ENCODE data around the gene EMX2.

DNA sequence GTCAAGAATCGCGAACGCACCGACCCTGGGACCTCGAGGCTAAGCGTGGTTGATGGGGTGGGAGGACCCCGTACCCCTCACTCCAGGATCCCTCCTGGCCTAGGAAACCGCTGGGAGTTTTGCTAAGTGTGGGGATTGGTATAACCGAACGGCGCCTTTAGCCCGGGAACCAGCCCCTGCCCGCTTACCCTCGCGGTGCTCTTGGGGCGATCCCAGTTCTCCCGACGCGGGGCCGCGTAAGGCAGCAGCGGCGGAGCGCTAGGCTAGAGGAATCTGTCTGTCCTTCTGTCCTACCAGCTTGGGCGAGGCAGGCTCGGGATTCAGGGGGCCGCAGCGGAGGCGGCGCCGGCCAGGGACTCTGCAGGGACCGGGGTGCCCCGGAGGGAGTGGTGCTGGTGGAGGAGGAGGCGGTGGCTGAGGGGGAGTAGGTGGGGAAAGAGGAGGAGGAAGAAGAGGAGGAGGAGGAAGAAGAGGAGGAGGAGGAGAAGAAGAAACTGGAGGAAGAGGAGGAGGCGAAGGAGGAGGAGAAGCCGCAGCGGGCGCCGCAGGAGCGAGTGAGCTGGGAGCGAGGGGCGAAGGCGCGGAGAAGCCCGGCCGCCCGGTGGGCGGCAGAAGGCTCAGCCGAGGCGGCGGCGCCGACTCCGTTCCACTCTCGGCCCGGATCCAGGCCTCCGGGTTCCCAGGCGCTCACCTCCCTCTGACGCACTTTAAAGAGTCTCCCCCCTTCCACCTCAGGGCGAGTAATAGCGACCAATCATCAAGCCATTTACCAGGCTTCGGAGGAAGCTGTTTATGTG, 439 bp upstream of the EMX2 start:
- TF ChIP-seq SETDB1 (CRISPR knock-in tag; IDR thresholded peaks at IDR 0.05; ENCODE audit: borderline replicate concordance) (no peak), ZBTB8A (CRISPR knock-in tag; IDR thresholded peaks at IDR 0.05; ENCODE audit: borderline replicate concordance, low read depth) (no peak)
